GM23248 (cell line): ENCODE results near the gene SPINK14.

Experiments
- EZH2 ChIP-seq: fragments of 200-600 bp; sonication (generic); IDR thresholded peaks from 2 replicates; pipeline ENCODE4 v1.6.1; 2018; ENCODE audit warnings: antibody characterized with exemption, mild to moderate bottlenecking; ENCODE audit not compliant: insufficient read depth, poor library complexity, severe bottlenecking
- EZH2phosphoT487 ChIP-seq: fragments of 200-600 bp; sonication (generic); IDR thresholded peaks from 2 replicates; pipeline ENCODE4 v1.6.1; 2018; ENCODE audit warnings: antibody characterized with exemption, moderate library complexity, mild to moderate bottlenecking, low read depth; ENCODE audit not compliant: insufficient read depth

GRCh38 chr5:148141645-148142044 lies 26.7 kb upstream of the SPINK14 start:
- TF ChIP-seq EZH2 (no peak), EZH2phosphoT487 (no peak)
